Glutamatergic neuron (in vitro differentiated cells): ENCODE results near the gene TMEM132A. TPM values are rescaled to one million over a fixed set of nuclear protein-coding genes. Genes with fewer than 3 reads are reported as not detected.

Experiments
- DNase-seq: peaks from one replicate; pipeline ENCODE4 v3.0.0; 2022
- H3K27ac Mint-ChIP-seq: one replicate; pipeline ENCODE4 v1.8.0; 2020; ENCODE audit warnings: mild to moderate bottlenecking, mixed read lengths, inconsistent platforms; ENCODE audit not compliant: unreplicated experiment
- H3K27me3 Mint-ChIP-seq: one replicate; pipeline ENCODE4 v1.8.0; 2020; ENCODE audit warnings: mild to moderate bottlenecking, moderate library complexity, mixed read lengths, inconsistent platforms; ENCODE audit not compliant: unreplicated experiment
- H3K36me3 Mint-ChIP-seq: one replicate; pipeline ENCODE4 v1.8.0; 2020; ENCODE audit warnings: mild to moderate bottlenecking, mixed read lengths, inconsistent platforms; ENCODE audit not compliant: unreplicated experiment
- H3K4me1 Mint-ChIP-seq: one replicate; pipeline ENCODE4 v1.8.0; 2020; ENCODE audit warnings: mild to moderate bottlenecking, low read depth, mixed read lengths, inconsistent platforms; ENCODE audit not compliant: unreplicated experiment
- H3K4me3 Mint-ChIP-seq: one replicate; pipeline ENCODE4 v1.8.0; 2020; ENCODE audit warnings: mild to moderate bottlenecking, mixed read lengths, inconsistent platforms; ENCODE audit not compliant: unreplicated experiment
- H3K9me3 Mint-ChIP-seq: one replicate; pipeline ENCODE4 v1.8.0; 2020; ENCODE audit warnings: mild to moderate bottlenecking, moderate library complexity, mixed read lengths, inconsistent platforms; ENCODE audit not compliant: unreplicated experiment
- CTCF ChIP-seq: fragments of 200-600 bp; sonication (generic); IDR thresholded peaks from one replicate; pipeline ENCODE4 v1.5.0; 2021; ENCODE audit not compliant: partially characterized antibody, unreplicated experiment
- total RNA-seq: library from RNA; stranded (reverse); fragmentation: NEBNext Ultra II Directional; extraction: Animal tissue kit (Norgen Biotek cat#: 25700); gene quantifications from one replicate; pipeline ENCODE4 v1.2.1, GENCODE V29; 2021; ENCODE audit not compliant: unreplicated experiment

Gene TMEM132A
- total RNA-seq, 1 donor from 2014 or later = 664 TPM

- peaks cover 2% of the 10 kb centered on the region for H3K27me3 Mint-ChIP-seq
- H3K9me3 Mint-ChIP-seq = no peaks in the 10 kb centered on the region
- no peak overlapping the region for H3K4me3 Mint-ChIP-seq
- TF ChIP-seq CTCF = no peak
- H3K4me1 Mint-ChIP-seq = no peaks in the 10 kb centered on the region
- no peak overlapping the region for H3K27ac Mint-ChIP-seq
- no peaks in the 10 kb centered on the region for H3K36me3 Mint-ChIP-seq
- DNase-seq = no peak
Measured at GRCh38 chr11:60982184-60982583, 57.9 kb downstream of the TMEM132A start.

- no peak for TF ChIP-seq CTCF
- no peaks in the 10 kb centered on the region for H3K9me3 Mint-ChIP-seq
- no peak for DNase-seq
- H3K27me3 Mint-ChIP-seq = no peaks in the 10 kb centered on the region
- H3K27ac Mint-ChIP-seq = no peak overlapping the region
- no peaks in the 10 kb centered on the region for H3K36me3 Mint-ChIP-seq
- H3K4me1 Mint-ChIP-seq = no peaks in the 10 kb centered on the region
- no peak overlapping the region for H3K4me3 Mint-ChIP-seq
Measured at GRCh38 chr11:60984149-60984548, 59.9 kb downstream of the TMEM132A start.

- H3K36me3 Mint-ChIP-seq = no peaks in the 10 kb centered on the region
- no peaks in the 10 kb centered on the region for H3K27me3 Mint-ChIP-seq
- no peaks in the 10 kb centered on the region for H3K9me3 Mint-ChIP-seq
- H3K27ac Mint-ChIP-seq = no peak overlapping the region
- no peak for TF ChIP-seq CTCF
- H3K4me1 Mint-ChIP-seq = no peaks in the 10 kb centered on the region
- no peak overlapping the region for H3K4me3 Mint-ChIP-seq
- DNase-seq = no peak
Measured at GRCh38 chr11:60984636-60985035, 60.4 kb downstream of the TMEM132A start.

GRCh38 chr11:60985501-60985900 lies 61.2 kb downstream of the TMEM132A start:
- TF ChIP-seq CTCF = no peak
- Mint-ChIP-seq H3K27me3 (no peaks in the 10 kb centered on the region), H3K4me3 (no peak overlapping the region), H3K9me3 (no peaks in the 10 kb centered on the region), H3K36me3 (no peaks in the 10 kb centered on the region), H3K27ac (no peak overlapping the region), H3K4me1 (no peaks in the 10 kb centered on the region)
- DNase-seq = no peak

- Mint-ChIP-seq H3K27me3 (no peaks in the 10 kb centered on the region), H3K4me1 (no peaks in the 10 kb centered on the region), H3K9me3 (no peaks in the 10 kb centered on the region), H3K27ac (no peak overlapping the region), H3K36me3 (no peaks in the 10 kb centered on the region), H3K4me3 (no peak overlapping the region)
- no peak for DNase-seq
- no peak for TF ChIP-seq CTCF
Measured at GRCh38 chr11:60985991-60986915, 62.0 kb downstream of the TMEM132A start.
